ENCODE data around the gene AJUBA.
"Not testable (repeated sequence)": the region's sequence is repeated elsewhere in the genome, so short reads cannot be mapped to it uniquely, and the experiment has no call there.

AJUBA gene

GRCh38 chr14:22981090-22981875 is 1.1 kb downstream of the AJUBA start:
- DNase-seq (ENCODE audit: low spot score), result no peak

- no peak for DNase-seq (ENCODE audit: low spot score)
These were observed 1.7 kb downstream of the AJUBA start for GRCh38 chr14:22980672-22981089.

GRCh38 chr14:22979748-22980392 is 2.5 kb downstream of the AJUBA start:
- DNase-seq (ENCODE audit: low spot score), result no peak

GRCh38 chr14:22978981-22979671 is 3.2 kb downstream of the AJUBA start:
- DNase-seq (ENCODE audit: low spot score), result no peak

GRCh38 chr14:22978487-22978837 is 3.9 kb downstream of the AJUBA start:
- DNase-seq (ENCODE audit: low spot score), result no peak

GRCh38 chr14:22977684-22978486 is 4.5 kb downstream of the AJUBA start:
- no peak for DNase-seq (ENCODE audit: low spot score)

GRCh38 chr14:22977434-22977683 is 5.0 kb downstream of the AJUBA start:
- no peak for DNase-seq (ENCODE audit: low spot score)

GRCh38 chr14:22976620-22977433 is 5.5 kb downstream of the AJUBA start:
- no peak for DNase-seq (ENCODE audit: low spot score)

- no peak for DNase-seq (ENCODE audit: low spot score)
These were observed 7.6 kb downstream of the AJUBA start for GRCh38 chr14:22974530-22975313.

- DNase-seq (ENCODE audit: low spot score), result peak; percentile 64
These were observed 8.9 kb downstream of the AJUBA start for GRCh38 chr14:22973217-22974032.

GRCh38 chr14:22972313-22972930 is 9.9 kb downstream of the AJUBA start:
- DNase-seq (ENCODE audit: low spot score), result no peak

- DNase-seq (ENCODE audit: low spot score), result no peak
These were observed 11.2 kb downstream of the AJUBA start for GRCh38 chr14:22971152-22971551.

- no peak for DNase-seq (ENCODE audit: low spot score)
These were observed 15.5 kb downstream of the AJUBA start for GRCh38 chr14:22966783-22967269.

GRCh38 chr14:22965916-22966782 is 16.2 kb downstream of the AJUBA start:
- DNase-seq (ENCODE audit: low spot score), result not testable (repeated sequence)

GRCh38 chr14:22962061-22962676 is 20.2 kb downstream of the AJUBA start:
- no peak for DNase-seq (ENCODE audit: low spot score)

GRCh38 chr14:22955702-22956569 is 26.4 kb downstream of the AJUBA start:
- no peak for DNase-seq (ENCODE audit: low spot score)

All from SK-N-DZ (cell line).